OCI-LY3 (cell line): ENCODE results near the gene CNTLN.
"Not testable (repeated sequence)": the region's sequence is repeated elsewhere in the genome, so short reads cannot be mapped to it uniquely, and the experiment has no call there.

Experiments
- H2AFZ ChIP-seq: fragments of 200-600, 300-600 bp; shearing (Covaris generic); 2 replicates; pipeline ENCODE4 v1.6.0; 2014; ENCODE audit warnings: antibody characterized with exemption, low read depth, low read length
- H3K27ac ChIP-seq: fragments of 200-600, 300-600 bp; sonication (generic); 2 replicates; pipeline ENCODE4 v1.5.1; 2014; ENCODE audit warnings: mild to moderate bottlenecking, low read length, moderate library complexity, mixed read lengths
- H3K27me3 ChIP-seq: fragments of 200-600, 300-600 bp; sonication (generic); 2 replicates; pipeline ENCODE4 v1.6.1; 2014; ENCODE audit warnings: low read depth, low read length, mixed read lengths
- H3K36me3 ChIP-seq: fragments of 200-600, 300-600 bp; sonication (generic); replicated peaks from 2 replicates; pipeline ENCODE3; 2014; ENCODE audit warnings: low read depth, low read length, mixed read lengths
- H3K4me1 ChIP-seq: fragments of 300-600, 200-600 bp; sonication (generic); 2 replicates; pipeline ENCODE4 v1.6.1; 2014; ENCODE audit warnings: low read length, mixed read lengths
- H3K4me2 ChIP-seq: fragments of 200-600, 300-600 bp; sonication (generic); 2 replicates; pipeline ENCODE4 v1.6.1; 2014; ENCODE audit warnings: low read length, mixed read lengths
- H3K4me3 ChIP-seq: fragments of 300-600, 200-600 bp; sonication (generic); 2 replicates; pipeline ENCODE4 v1.5.1; 2014; ENCODE audit warnings: antibody characterized with exemption, mild to moderate bottlenecking, low read length, moderate library complexity
- H3K79me2 ChIP-seq: fragments of 300-600, 200-600 bp; shearing (Covaris generic); 2 replicates; pipeline ENCODE4 v1.6.1; 2014; ENCODE audit warnings: mild to moderate bottlenecking, low read length, mixed read lengths
- H3K9ac ChIP-seq: fragments of 300-600, 200-600 bp; shearing (Covaris generic); 2 replicates; pipeline ENCODE4 v1.6.0; 2014; ENCODE audit warnings: mild to moderate bottlenecking, low read length, moderate library complexity
- H3K9me3 ChIP-seq: fragments of 200-600, 300-600 bp; shearing (Covaris generic); 2 replicates; pipeline ENCODE4 v1.6.1; 2014; ENCODE audit warnings: low read length, mixed read lengths; ENCODE audit not compliant: insufficient read depth
- H4K20me1 ChIP-seq: fragments of 200-600, 300-600 bp; sonication (generic); 2 replicates; pipeline ENCODE4 v1.6.1; 2016; ENCODE audit warnings: low read length, mixed read lengths; ENCODE audit not compliant: insufficient read depth
- CTCF ChIP-seq: fragments of 200-600, 300-600 bp; sonication (generic); IDR thresholded peaks from 2 replicates; pipeline ENCODE4 v1.5.1; 2014; ENCODE audit warnings: antibody characterized with exemption, low read length, low read depth
- EZH2phosphoT487 ChIP-seq: fragments of 200-600 bp; shearing (Covaris generic); IDR thresholded peaks from 2 replicates; pipeline ENCODE4 v1.6.1; 2018; ENCODE audit warnings: antibody characterized with exemption, mixed run types, low read depth

The CNTLN gene

DNA sequence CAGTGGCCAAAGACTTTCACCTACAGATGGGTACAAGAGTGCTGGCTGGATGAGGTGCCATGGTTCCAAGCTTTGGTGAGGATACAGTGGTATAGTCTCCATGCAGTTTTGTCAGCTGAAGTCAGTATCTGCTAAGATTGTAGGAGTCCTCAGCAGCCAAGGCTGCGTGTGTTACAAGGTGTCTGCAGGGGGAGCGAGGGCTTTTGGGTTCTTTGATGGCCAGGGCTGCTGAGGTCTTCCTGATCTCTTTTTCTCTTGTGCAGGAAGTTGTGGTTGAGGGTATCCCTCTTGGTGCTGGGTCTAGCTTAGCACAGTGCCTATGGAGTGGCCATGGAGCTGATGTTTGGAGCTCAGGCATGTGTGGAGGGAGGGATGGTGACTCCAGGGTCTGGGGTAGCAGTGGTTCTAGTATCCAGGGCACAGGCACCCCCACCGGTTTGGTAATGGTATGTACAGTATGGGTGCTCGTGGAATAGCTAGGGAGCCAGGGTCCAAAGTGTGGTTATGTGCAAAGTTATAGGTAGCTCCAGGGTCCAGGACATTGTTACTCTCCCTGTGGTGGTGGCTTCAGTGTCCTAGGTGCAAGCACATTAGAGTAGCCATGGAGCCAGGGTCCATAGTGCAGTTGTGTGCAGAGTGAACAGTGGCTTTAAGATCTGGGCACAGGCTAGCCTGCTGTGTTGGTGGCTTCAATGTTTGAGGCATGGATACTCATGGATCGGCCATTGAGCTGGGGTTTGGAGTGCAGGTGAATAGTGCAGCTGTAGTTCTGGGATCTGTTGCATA, 36.7 kb downstream of the CNTLN start:
- Histone ChIP-seq H3K4me2 (no peak overlapping the region), H3K4me1 (no peaks in the 10 kb centered on the region), H3K79me2 (no peaks in the 10 kb centered on the region), H3K9ac (no peak overlapping the region), H2AFZ (no peak overlapping the region), H3K27me3 (no peaks in the 10 kb centered on the region), H3K36me3 (no peaks in the 10 kb centered on the region), H3K9me3 (no peaks in the 10 kb centered on the region), H3K27ac (no peak overlapping the region), H3K4me3 (no peak overlapping the region), H4K20me1 (no peaks in the 10 kb centered on the region)
- TF ChIP-seq CTCF (no peak), EZH2phosphoT487 (no peak)

DNA sequence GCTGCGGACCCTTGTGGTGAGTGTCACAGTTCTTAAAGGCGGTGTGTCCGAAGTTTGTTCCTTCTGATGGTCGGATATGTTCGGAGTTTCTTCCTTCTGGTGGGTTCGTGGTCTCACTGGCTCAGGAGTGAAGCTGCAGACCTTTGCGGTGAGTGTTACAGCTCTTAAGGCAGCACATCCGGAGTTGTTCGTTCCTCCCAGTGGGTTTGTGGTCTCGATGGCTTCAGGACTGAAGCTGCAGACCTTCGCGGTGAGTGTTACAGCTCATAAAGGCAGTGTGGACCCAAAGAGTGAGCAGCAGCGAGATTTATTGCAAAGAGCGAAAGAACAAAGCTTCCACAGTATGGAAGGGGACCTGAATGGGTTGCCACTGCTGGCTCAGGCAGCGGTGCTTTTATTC, 42.7 kb downstream of the CNTLN start:
- H3K36me3 ChIP-seq, H3K9me3 ChIP-seq, H3K9ac ChIP-seq, H3K4me3 ChIP-seq, H3K79me2 ChIP-seq, H4K20me1 ChIP-seq, H3K27me3 ChIP-seq, H2AFZ ChIP-seq, H3K27ac ChIP-seq, H3K4me2 ChIP-seq, H3K4me1 ChIP-seq: not testable (repeated sequence)

DNA sequence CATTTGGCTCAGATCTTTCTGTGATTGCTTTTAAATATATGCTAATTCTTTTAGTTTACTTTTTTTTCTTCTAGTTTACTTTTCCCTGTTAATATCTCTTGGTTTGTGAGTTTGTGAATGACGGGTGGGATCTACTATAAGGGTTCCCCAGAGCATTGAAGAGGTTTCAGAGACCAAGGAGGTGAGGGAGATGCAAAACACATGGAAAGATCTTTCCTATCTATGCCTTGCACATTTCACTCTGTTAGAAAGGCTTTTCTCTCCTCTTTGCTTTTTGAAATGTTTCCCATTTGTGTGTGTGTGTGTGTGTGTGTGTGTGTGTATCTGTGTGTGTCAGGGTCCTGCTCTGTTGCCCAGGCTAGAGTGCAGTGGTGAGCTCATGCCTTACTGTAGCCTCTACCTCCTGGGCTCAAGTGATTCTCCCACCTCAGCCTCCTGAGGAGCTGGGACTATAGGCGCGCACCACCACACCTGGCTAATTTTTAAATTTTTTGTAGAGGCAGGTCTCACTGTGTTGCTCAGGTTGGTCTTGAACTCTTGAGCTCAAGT, 50.7 kb downstream of the CNTLN start:
- no peaks in the 10 kb centered on the region for H3K9me3 ChIP-seq
- H4K20me1 ChIP-seq: no peaks in the 10 kb centered on the region
- no peak overlapping the region for H2AFZ ChIP-seq
- H3K4me3 ChIP-seq: no peak overlapping the region
- H3K27me3 ChIP-seq: no peaks in the 10 kb centered on the region
- TF ChIP-seq CTCF: no peak
- TF ChIP-seq EZH2phosphoT487: no peak
- no peaks in the 10 kb centered on the region for H3K36me3 ChIP-seq
- no peak overlapping the region for H3K27ac ChIP-seq
- no peak overlapping the region for H3K9ac ChIP-seq
- H3K4me1 ChIP-seq: no peaks in the 10 kb centered on the region
- H3K4me2 ChIP-seq: no peak overlapping the region
- no peaks in the 10 kb centered on the region for H3K79me2 ChIP-seq

- Histone ChIP-seq H3K36me3 (no peaks in the 10 kb centered on the region), H3K27me3 (no peaks in the 10 kb centered on the region)
Measured at GRCh38 chr9:17191082-17191481, 56.2 kb downstream of the CNTLN start.

More at GRCh38 chr9:17191082-17191481, 56.2 kb downstream of the CNTLN start:
- Histone ChIP-seq H3K4me1 (no peaks in the 10 kb centered on the region), H2AFZ (no peak overlapping the region), H3K79me2 (no peaks in the 10 kb centered on the region), H4K20me1 (no peaks in the 10 kb centered on the region), H3K9ac (no peak overlapping the region), H3K4me2 (no peak overlapping the region), H3K9me3 (no peaks in the 10 kb centered on the region), H3K4me3 (no peak overlapping the region), H3K27ac (no peak overlapping the region)
- no peak for TF ChIP-seq CTCF
- TF ChIP-seq EZH2phosphoT487: no peak
